Renal cortical epithelial cell (primary cell): ENCODE measurements around the gene FAU. TPM values are rescaled to one million over a fixed set of nuclear protein-coding genes. Genes with fewer than 3 reads are reported as not detected.

Source experiments
- DNase-seq: peaks from one replicate; pipeline ENCODE4 v3.0.0-alpha.2; 2011; ENCODE audit warnings: low read depth
- total RNA-seq: library from RNA; depleted of rRNA; stranded (reverse); fragments of >200 nt; gene quantifications from 2 replicates; pipeline ENCODE4 v1.2.3, GENCODE V29; 2014

The FAU gene
- total RNA-seq, 1 donor from 2014 or later: 166 TPM

- no peak for DNase-seq
Measured at GRCh38 chr11:65136515-65137096, 14.7 kb upstream of the FAU start.

- DNase-seq: no peak
Measured at GRCh38 chr11:65135633-65136145, 13.8 kb upstream of the FAU start.

- DNase-seq: peak; percentile 98
Measured at GRCh38 chr11:65134952-65135632, 13.2 kb upstream of the FAU start.

- DNase-seq: peak; percentile 68
Measured at GRCh38 chr11:65134240-65134951, 12.5 kb upstream of the FAU start, which contains the start of gene SYVN1. SYVN1 (minus strand) TSS chr11:65134519; CDS start chr11:65133601, 918 bp downstream.

- no peak for DNase-seq
Measured at GRCh38 chr11:65133724-65134123, 11.8 kb upstream of the FAU start.

GRCh38 chr11:65132988-65133700 lies 11.2 kb upstream of the FAU start:
- peak; percentile 40 for DNase-seq

GRCh38 chr11:65132238-65132987 lies 10.5 kb upstream of the FAU start:
- DNase-seq: no peak

GRCh38 chr11:65131895-65132237 lies 9.9 kb upstream of the FAU start:
- DNase-seq: no peak

- DNase-seq: no peak
Measured at GRCh38 chr11:65131417-65131776, 9.5 kb upstream of the FAU start.

GRCh38 chr11:65130631-65131416 lies 8.9 kb upstream of the FAU start:
- DNase-seq: no peak

GRCh38 chr11:65129649-65130441 lies 7.9 kb upstream of the FAU start:
- no peak for DNase-seq

GRCh38 chr11:65128182-65129145 lies 6.5 kb upstream of the FAU start:
- DNase-seq: no peak

GRCh38 chr11:65127473-65128181 lies 5.7 kb upstream of the FAU start:
- no peak for DNase-seq

- DNase-seq: no peak
Measured at GRCh38 chr11:65126624-65127274, 4.8 kb upstream of the FAU start.

GRCh38 chr11:65125197-65126056 lies 3.5 kb upstream of the FAU start:
- DNase-seq: no peak

GRCh38 chr11:65124480-65125196 lies 2.7 kb upstream of the FAU start:
- no peak for DNase-seq
